GM18951 (cell line): ENCODE data around the gene SRGAP3.

ENCODE experiments used
- POLR2A ChIP-seq: IDR thresholded peaks from 4 replicates; pipeline ENCODE4 v1.6.1; 2011; ENCODE audit warnings: mild to moderate bottlenecking; ENCODE audit not compliant: insufficient read length, insufficient read depth; ENCODE audit errors: extremely low read depth
- in situ Hi-C: fragments of 300-500 bp; cut with MboI; formaldehyde crosslinking; loops from one replicate; pipeline ENCODE4 v1.12.0; 2022; ENCODE audit warnings: low sequenced_read_pairs, mixed read lengths, inconsistent platforms; ENCODE audit not compliant: unreplicated experiment

SRGAP3 gene

DNA sequence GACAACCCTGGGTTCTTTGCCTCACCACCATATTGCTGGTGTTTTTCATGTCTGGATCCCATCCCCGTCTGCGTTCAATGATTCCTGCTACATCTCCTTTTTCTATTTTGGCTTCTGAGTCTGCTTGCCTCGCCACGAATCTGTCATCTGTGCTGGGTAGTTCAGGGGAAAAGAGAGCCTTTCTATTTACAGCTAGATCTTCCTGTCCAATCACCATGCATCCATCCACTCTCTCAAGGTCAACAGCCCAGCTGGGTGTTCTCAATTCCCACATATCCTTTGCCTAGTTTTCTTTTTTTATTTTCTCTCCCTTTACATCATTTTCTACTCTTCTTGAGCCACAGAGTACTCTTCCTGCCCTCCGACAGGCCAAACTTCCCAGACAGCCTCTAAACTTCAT, 181.4 kb downstream of the SRGAP3 start:
- in situ Hi-C loops = no loop called here
- no peak for TF ChIP-seq POLR2A

DNA sequence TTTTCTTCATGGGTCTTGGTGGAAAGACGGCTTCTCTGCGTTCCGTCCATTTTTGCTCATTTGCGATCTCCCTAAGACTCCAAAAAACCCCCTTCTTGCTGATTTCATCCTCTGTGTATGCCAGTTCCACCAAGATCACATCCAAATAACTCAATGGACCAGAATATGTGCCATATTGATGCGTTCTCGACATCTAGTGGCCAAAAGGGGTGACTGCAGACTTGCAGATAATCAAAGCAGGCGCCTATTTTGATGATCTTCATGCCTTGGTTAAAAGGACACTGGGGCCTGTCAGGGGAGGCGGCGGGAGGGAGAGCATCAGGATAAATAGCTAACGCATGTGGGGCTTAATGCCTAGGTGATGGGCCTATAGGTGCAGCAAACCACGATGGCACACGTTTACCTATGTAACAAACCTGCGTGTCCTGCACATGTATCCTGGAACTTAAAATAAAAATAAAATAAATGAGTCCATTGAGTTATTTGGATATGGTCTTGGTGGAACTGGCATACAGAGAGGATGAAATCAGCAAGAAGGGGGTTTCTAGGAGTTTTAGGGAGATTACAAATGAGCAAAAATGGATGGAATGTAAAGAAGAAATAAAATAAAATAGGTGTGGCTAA, 182.0 kb downstream of the SRGAP3 start:
- TF ChIP-seq POLR2A = no peak
- in situ Hi-C loops = no loop called here

DNA sequence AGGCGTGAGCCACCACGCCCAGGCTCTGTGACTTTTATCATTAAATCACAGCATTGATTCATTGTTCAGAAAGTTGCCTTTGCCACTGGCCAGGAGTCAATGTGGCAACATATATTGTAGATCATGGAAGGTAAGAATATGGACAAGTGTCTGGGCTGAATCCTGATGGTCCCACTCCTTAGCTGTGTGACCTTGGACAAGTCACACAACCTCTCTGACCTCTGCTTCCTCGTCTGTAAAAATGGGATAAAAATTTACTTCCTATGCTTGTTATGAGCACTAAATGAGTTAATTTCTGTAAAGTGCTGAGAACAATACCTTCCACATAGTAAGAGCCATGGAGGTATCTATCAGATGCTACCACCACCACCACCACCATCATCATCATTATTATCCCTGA, 182.7 kb downstream of the SRGAP3 start:
- in situ Hi-C loops = no loop called here
- no peak for TF ChIP-seq POLR2A

DNA sequence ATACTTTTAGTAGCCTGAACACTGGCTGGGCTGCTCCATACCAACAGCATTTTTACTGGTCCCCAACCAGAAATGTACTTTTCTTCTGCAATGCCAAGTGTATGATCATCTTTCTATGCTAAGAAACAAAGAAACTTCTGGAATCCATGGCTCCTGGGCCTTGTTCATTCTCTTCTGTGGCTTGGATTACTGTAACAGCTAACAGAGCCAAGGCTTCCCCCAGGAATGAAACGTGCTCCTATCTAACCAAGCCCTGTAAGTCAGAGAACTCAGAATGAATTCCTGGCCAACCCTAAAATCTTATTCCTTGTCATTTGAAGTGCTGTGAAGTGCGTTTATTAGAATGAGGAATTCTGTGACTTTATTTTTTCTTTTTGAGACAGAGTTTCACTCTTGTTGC, 183.3 kb downstream of the SRGAP3 start:
- TF ChIP-seq POLR2A = no peak
- in situ Hi-C loops = no loop called here

DNA sequence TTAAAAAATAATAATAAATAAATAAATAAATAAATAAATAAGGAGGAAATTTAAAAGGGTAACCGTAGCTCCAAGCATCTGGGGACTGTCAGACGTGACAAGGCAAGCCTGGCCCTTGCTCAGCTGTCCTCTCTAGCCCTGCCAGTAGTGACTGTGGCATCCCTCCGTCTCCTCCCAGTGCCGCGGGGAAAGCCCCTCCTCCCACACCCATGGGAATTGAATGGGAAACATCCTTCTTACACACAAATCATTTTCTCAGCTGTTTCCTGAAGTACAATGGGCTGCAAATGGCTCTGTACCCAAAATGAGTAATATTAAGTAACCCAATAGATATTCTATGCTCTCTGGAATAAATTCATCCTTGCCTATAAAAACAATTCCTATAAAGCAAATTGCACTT, 184.6 kb downstream of the SRGAP3 start:
- in situ Hi-C loops = no loop called here
- TF ChIP-seq POLR2A = no peak

DNA sequence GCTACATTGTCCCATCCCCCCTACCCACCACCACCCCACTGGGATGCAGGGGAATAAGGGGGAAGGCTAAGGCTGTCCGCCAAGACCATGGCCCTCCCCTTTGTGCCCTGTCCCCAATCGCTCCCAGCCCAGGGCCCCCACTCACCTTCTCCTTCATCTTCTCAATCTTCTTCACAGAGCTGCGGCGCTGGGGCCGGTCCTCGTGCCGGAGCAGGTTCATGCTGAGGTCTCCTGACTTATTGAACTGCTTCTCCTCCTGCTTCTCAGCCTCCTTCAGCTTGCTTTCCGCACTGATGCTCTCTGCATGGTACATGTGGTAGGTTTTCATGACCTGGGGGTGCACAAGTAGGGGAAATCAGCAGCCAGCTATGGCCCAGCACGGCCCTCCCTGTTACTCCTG, 185.2 kb downstream of the SRGAP3 start:
- TF ChIP-seq POLR2A = no peak
- in situ Hi-C loops = no loop called here

DNA sequence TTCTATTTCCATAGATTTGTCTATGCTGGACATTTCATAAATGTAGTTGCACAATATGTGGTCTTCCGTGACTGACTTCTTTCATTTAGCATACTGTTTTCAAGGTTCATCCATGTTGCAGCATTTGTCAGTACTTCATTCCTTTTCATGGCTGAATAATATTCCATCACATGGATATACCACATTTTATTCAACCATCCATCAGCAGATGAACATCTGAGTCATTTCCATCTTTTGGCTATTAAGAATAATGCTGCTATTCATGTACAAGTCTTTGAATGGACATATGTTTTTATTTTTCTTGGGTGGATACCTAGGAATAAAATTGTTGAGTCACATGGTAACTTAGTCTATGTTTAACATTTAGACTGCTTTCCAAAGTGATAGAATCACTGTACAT, 186.9 kb downstream of the SRGAP3 start:
- in situ Hi-C loops = no loop called here
- no peak for TF ChIP-seq POLR2A

DNA sequence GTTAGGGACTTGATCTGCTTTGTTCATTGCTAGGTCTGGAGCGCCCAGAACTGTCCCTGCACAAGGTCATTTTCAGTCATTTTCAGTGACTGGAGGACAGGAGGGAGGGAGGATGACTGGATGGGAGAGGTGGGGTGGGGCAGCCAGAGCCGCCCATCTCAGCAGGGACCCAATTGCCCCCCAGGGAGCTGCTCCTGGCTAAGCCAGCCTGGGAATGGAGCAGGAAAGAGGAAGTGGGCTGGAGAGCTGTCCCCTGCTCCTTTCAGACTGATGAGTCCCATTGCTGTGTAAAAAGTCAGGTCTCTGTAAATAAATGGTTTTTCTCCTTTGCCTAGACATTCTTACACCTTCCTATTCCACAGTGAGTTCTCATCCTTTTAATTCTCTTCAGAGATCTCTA, 187.8 kb downstream of the SRGAP3 start:
- in situ Hi-C loops = no loop called here
- TF ChIP-seq POLR2A = no peak

DNA sequence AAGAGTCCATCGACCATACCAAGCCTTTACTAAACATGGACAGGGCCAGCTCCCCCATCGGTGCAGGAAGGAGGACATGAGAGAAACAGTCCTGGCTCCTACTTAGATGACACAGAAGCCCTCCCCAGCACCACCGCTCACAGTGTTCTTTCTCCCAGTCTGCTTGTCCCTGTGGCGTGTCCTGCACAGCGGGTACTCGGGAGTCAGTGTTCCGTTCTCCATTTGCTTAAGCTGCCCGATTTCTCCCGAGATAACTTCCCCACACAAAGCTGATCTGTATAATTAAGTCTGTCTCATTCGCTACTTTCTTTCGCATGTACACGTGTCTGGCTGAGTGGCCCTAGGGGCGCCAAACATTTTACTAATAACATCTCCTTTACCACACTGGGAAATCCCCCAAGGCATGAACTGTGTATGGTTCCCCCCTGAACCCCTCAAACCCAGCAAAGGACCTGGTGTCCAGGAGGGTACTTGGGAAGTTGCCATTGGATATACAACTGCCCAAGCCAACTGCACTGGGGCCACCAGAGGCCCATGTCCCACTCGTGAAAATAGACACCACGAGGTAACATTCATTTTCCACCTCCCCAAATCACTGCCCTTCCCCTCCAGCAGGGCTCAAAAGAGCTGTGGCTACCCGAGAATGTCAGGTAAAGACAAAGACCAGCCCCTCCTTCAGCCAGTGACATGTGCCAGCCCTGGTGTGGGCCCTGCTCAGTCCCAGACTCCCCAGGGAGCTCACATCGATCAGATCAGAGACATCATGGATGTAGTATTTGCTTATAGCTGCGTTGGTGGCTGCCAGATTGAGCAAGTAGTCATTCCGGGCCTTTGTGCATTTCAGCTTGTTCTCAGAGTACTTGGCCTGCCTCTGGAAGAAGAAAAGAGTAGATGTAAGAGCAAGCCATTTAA, 189.7 kb downstream of the SRGAP3 start:
- in situ Hi-C loops = no loop called here
- no peak for TF ChIP-seq POLR2A

DNA sequence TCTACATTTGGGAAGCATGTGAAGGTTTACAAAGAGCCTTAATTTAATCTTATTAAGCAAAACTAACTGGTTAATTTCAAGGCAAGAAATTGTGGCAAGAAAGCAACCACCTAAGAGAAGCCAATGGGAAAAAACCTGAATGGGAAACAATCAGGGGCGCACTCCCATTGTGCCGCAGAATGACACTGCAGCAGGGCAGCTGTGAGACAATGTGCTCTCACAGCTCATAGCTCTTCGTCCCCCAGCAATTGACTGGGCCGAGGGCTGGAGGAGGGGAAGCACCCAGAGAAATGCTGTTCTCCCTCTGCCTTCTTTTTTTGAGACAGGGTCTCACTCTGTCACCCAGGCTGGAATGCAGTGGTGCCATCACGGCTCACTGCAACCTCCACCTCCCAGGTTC, 192.9 kb downstream of the SRGAP3 start:
- in situ Hi-C loops = no loop called here
- TF ChIP-seq POLR2A = no peak

DNA sequence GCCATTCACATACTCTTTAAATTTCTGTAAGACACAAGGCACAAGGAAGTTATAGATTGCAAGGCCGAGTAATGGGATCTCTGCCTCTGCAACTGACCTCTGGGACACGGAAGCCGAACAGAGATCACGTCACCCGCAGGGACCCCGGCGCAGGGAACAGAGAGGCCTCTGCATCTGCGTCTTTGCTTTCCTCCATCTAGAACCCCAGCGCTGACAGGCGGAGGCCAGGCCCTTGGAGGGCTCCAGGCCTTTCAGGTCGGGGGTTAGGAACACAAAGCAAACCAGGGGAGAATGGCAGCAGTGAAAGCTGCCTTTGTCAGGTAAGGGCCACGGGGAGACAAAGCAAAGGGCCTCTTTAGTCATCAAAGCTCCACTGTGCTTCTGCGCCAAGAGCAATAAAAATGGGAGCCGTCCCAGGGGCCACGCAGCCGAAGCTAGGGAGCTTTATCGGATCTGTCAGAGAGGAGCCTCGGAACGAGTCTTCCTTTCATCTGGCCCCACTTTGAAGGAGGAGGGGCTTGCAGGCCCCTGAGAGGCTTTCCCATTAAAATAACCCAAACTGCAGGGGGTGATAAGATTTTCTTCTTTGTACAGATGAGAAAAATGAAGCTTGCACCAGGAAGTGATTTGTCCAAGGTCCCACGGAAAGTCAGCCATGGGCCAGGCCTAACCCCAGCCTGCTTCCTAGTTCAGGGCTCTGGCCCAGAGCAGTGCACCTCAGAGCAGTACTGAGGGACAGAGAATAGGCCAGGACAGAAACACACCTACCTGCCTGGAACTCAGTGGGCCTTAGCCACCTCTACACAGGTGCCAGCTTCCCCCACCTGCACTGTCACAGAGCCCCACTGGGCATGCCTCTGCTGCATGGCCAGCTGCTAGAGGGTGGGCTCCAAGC, 201.7 kb downstream of the SRGAP3 start:
- TF ChIP-seq POLR2A = no peak
- in situ Hi-C loops = no loop called here

DNA sequence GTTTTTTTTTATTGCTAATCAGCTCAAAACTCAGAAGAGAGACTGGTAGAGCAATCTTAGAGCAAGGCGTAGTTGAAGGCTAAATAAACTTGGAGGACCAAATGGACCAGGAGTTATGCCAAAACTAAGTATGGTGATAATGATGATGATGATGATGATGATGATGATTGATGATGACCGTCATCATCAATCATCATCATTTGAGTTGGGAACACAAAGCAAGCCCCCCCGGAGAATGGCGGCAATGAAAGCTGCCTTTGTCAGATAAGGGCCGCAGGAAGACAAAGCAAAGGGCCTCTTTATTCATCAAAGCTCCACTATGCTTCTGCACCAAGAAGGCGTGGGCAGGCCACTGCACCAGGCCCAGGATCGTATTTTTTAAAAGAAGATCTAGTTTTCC, 204.1 kb downstream of the SRGAP3 start:
- in situ Hi-C loops = no loop called here
- TF ChIP-seq POLR2A = no peak

DNA sequence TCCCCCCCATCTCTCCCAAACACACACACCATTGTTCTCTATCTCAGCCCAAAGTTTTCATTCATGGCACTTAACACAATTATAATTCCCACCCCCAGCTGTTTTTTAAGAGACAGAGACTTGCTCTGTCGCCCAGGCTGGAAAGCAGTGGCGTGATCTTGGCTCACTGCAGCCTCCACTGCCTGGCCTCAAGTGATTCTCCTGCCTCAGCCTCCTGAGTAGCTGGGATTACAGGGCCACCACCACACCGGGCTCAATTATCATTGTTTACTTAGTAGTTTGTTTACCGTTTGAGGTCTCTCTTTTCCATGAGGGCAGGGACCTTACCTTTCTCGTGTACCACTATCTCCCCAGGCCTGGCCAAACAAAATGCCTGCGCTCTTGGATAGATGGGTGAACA, 206.4 kb downstream of the SRGAP3 start:
- no peak for TF ChIP-seq POLR2A
- in situ Hi-C loops = no loop called here

DNA sequence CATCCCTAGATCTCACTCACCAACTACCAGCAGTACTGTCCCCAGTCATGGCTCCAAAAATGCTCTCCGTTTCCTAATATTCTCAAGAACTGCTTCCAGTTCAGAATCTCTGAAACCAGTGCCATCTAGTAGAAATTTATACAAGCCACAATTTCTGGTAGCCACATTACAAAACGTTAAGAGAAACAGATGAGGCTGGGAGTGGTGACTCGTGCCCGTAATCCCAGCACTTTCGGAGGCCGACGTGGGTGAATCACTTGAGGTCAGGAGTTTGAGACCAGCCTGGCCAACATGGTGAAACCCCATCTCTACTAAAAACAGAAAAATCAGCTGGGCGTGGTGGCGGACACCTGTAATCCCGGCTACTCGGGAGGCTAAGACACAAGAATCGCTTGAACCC, 207.8 kb downstream of the SRGAP3 start:
- no peak for TF ChIP-seq POLR2A
- in situ Hi-C loops = no loop called here

DNA sequence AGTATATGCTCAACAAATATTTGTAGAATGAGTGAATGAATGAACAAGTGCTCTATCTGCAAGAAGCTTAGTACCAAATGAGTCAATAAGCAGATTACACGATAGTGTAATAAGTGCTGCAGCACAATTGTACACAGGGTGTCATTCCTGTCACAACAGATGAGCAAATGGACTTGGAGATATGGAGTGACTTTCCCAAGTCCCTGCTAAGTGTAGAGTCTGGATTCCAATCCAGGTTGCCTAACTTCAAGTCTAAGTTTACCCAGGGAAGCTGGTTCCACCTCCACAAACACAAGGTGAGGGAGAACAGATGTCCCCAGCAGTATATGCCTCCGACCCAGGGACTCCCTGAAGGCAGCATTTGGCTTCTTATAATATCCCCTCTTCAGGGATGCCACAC, 208.4 kb downstream of the SRGAP3 start:
- in situ Hi-C loops = no loop called here
- TF ChIP-seq POLR2A = no peak
